Parathyroid adenoma (tissue), 2 donors: ENCODE measurements around the gene KCNMB2.
A peak's percentile ranks its signal among the peaks of the same experiment; 100 is the strongest.

Experiments
- H2AFZ ChIP-seq: fragments of 300-600 bp; sonication (generic); one replicate; pipeline ENCODE4 v1.7.0; 2017; ENCODE audit warnings: antibody characterized with exemption, mild to moderate bottlenecking
- H3K27ac ChIP-seq: fragments of 300-600 bp; sonication (generic); one replicate; pipeline ENCODE4 v1.7.0; 2017
- H3K27me3 ChIP-seq: fragments of 300-600 bp; sonication (generic); one replicate; pipeline ENCODE4 v1.7.0; 2017; ENCODE audit warnings: low read length; ENCODE audit not compliant: control insufficient read depth, insufficient read depth
- H3K36me3 ChIP-seq: fragments of 300-600 bp; sonication (generic); one replicate; pipeline ENCODE4 v1.7.0; 2017; ENCODE audit warnings: low read length; ENCODE audit not compliant: control insufficient read depth, insufficient read depth
- H3K4me1 ChIP-seq: fragments of 300-600 bp; sonication (generic); one replicate; pipeline ENCODE4 v1.7.0; 2017; ENCODE audit warnings: control low read depth
- H3K4me2 ChIP-seq: fragments of 300-600 bp; sonication (generic); one replicate; pipeline ENCODE4 v1.7.0; 2017; ENCODE audit warnings: low read length
- H3K4me3 ChIP-seq: fragments of 300-600 bp; sonication (generic); one replicate; pipeline ENCODE4 v1.7.0; 2017; ENCODE audit warnings: low read depth, low read length
- H3K79me2 ChIP-seq: fragments of 300-600 bp; sonication (generic); one replicate; pipeline ENCODE4 v1.7.0; 2017; ENCODE audit warnings: control low read depth
- H3K9ac ChIP-seq: fragments of 300-600 bp; sonication (generic); one replicate; pipeline ENCODE4 v1.7.0; 2017; ENCODE audit warnings: mild to moderate bottlenecking
- H3K9me3 ChIP-seq: fragments of 300-600 bp; sonication (generic); one replicate; pipeline ENCODE4 v1.7.0; 2017; ENCODE audit warnings: low read length; ENCODE audit not compliant: control insufficient read depth
- CTCF ChIP-seq: fragments of 300-600 bp; sonication (generic); IDR thresholded peaks from one replicate; pipeline ENCODE4 v1.7.0; 2017; ENCODE audit warnings: antibody characterized with exemption, mild to moderate bottlenecking
- donor health status: primary hyperparathyroidism.

KCNMB2 gene

GRCh38 chr3:178748874-178749273 lies 212.6 kb downstream of the KCNMB2 start:
- no peaks in the 10 kb centered on the region for H3K4me1 ChIP-seq
- no peaks in the 10 kb centered on the region for H3K27me3 ChIP-seq
- H3K9me3 ChIP-seq = no peaks in the 10 kb centered on the region
- no peaks in the 10 kb centered on the region for H3K36me3 ChIP-seq
- no peak overlapping the region for H3K9ac ChIP-seq
- no peak overlapping the region for H3K4me3 ChIP-seq
- no peaks in the 10 kb centered on the region for H3K79me2 ChIP-seq
- no peak overlapping the region for H3K27ac ChIP-seq
- H3K4me2 ChIP-seq = no peak overlapping the region
- TF ChIP-seq CTCF = no peak
- H2AFZ ChIP-seq = no peak overlapping the region

- H3K4me2 ChIP-seq = no peak overlapping the region
- no peaks in the 10 kb centered on the region for H3K4me1 ChIP-seq
- H3K9ac ChIP-seq = no peak overlapping the region
- no peak for TF ChIP-seq CTCF
- H3K27me3 ChIP-seq = no peaks in the 10 kb centered on the region
- no peaks in the 10 kb centered on the region for H3K79me2 ChIP-seq
- H3K9me3 ChIP-seq = no peaks in the 10 kb centered on the region
- H3K36me3 ChIP-seq = no peaks in the 10 kb centered on the region
- H3K27ac ChIP-seq = no peak overlapping the region
- no peak overlapping the region for H2AFZ ChIP-seq
- no peak overlapping the region for H3K4me3 ChIP-seq
These were observed 213.2 kb downstream of the KCNMB2 start for GRCh38 chr3:178749471-178749870.

- no peaks in the 10 kb centered on the region for H3K4me1 ChIP-seq
- H3K79me2 ChIP-seq = no peaks in the 10 kb centered on the region
- no peaks in the 10 kb centered on the region for H3K27me3 ChIP-seq
- no peak overlapping the region for H3K4me2 ChIP-seq
- no peak overlapping the region for H3K4me3 ChIP-seq
- no peak overlapping the region for H3K9ac ChIP-seq
- H3K27ac ChIP-seq = no peak overlapping the region
- peaks cover 2% of the 10 kb centered on the region for H3K36me3 ChIP-seq
- TF ChIP-seq CTCF = no peak
- no peak overlapping the region for H2AFZ ChIP-seq
- H3K9me3 ChIP-seq = no peaks in the 10 kb centered on the region
These were observed 214.5 kb downstream of the KCNMB2 start for GRCh38 chr3:178750639-178751300.

- Histone ChIP-seq H3K4me2 (no peak overlapping the region), H3K79me2 (no peaks in the 10 kb centered on the region), H3K9ac (no peak overlapping the region), H3K27me3 (no peaks in the 10 kb centered on the region), H3K27ac (no peak overlapping the region), H3K4me1 (no peaks in the 10 kb centered on the region), H3K9me3 (no peaks in the 10 kb centered on the region), H3K4me3 (no peak overlapping the region), H3K36me3 (peaks cover 2% of the 10 kb centered on the region), H2AFZ (no peak overlapping the region)
- TF ChIP-seq CTCF = no peak
These were observed 216.6 kb downstream of the KCNMB2 start for GRCh38 chr3:178752843-178753242.

- Histone ChIP-seq H3K9ac (no peak overlapping the region), H3K4me1 (no peaks in the 10 kb centered on the region), H3K9me3 (no peaks in the 10 kb centered on the region), H3K36me3 (peaks cover 2% of the 10 kb centered on the region), H2AFZ (peak overlapping the region; percentile 24), H3K79me2 (no peaks in the 10 kb centered on the region), H3K27ac (no peak overlapping the region), H3K4me2 (no peak overlapping the region), H3K4me3 (no peak overlapping the region), H3K27me3 (no peaks in the 10 kb centered on the region)
- TF ChIP-seq CTCF = no peak
These were observed 218.7 kb downstream of the KCNMB2 start for GRCh38 chr3:178754852-178755510.
